Thyroid gland (tissue), 4 donors: ENCODE measurements around the gene CYP27B1.

ENCODE experiments used
- CTCF ChIP-seq, 6 experiments: fragments of 200-600 bp in 3 of 6; fragments of 450-650 bp in 3 of 6; sonication (generic) in 3 of 6; IDR thresholded peaks; one replicate each; pipeline ENCODE4 v1.5.1; 2016 to 2019; ENCODE audit warnings: antibody characterized with exemption in 6 of 6, mild to moderate bottlenecking in 2 of 6, inconsistent platforms in 1 of 6, moderate library complexity in 1 of 6
- POLR2A ChIP-seq, 2 donors: fragments of 450-650 bp; IDR thresholded peaks; one replicate each; pipeline ENCODE4 v1.6.1; 2017; ENCODE audit warnings: antibody characterized with exemption in 2 of 2, mild to moderate bottlenecking in 2 of 2, moderate library complexity in 1 of 2

- no peak for TF ChIP-seq CTCF (IDR thresholded peaks at IDR 0.05)
- no peak for TF ChIP-seq POLR2A (IDR thresholded peaks at IDR 0.05)
These were observed 35.7 kb upstream of the CYP27B1 start for GRCh38 chr12:57802607-57803006.
